DND-41 (cell line): ENCODE measurements around the gene PLCG1.

Source experiments
- ATAC-seq: fragments of 200-7000 bp; cut with Tn5 transposase; 3 replicates; pipeline ENCODE4 v1.9.1; 2021; ENCODE audit warnings: low read depth; ENCODE audit not compliant: insufficient read depth
- DNase-seq: peaks from one replicate; pipeline ENCODE4 v3.0.0-alpha.2; 2020
- H2AFZ ChIP-seq: 2 replicates; pipeline ENCODE4 v1.6.0; 2012; ENCODE audit warnings: low read depth, low read length
- H3K27ac ChIP-seq: 2 replicates; pipeline ENCODE4 v1.5.1; 2012; ENCODE audit warnings: low read length, inconsistent platforms
- H3K27me3 ChIP-seq: fragments of 200-600 bp; sonication (generic); 2 replicates; pipeline ENCODE4 v1.6.0; 2012; ENCODE audit warnings: low read length, mild to moderate bottlenecking, inconsistent platforms; ENCODE audit not compliant: insufficient read depth, poor library complexity
- H3K36me3 ChIP-seq: 2 replicates; pipeline ENCODE4 v1.5.1; 2012; ENCODE audit warnings: low read length, inconsistent platforms; ENCODE audit not compliant: insufficient read depth
- H3K4me1 ChIP-seq: 2 replicates; pipeline ENCODE4 v1.5.1; 2012; ENCODE audit warnings: mild to moderate bottlenecking, low read length; ENCODE audit not compliant: insufficient read depth
- H3K4me2 ChIP-seq: 2 replicates; pipeline ENCODE4 v1.6.0; 2012; ENCODE audit warnings: mild to moderate bottlenecking, moderate library complexity, low read length, inconsistent platforms; ENCODE audit not compliant: insufficient read depth
- H3K4me3 ChIP-seq, 2 experiments: fragments of 200-600 bp in 1 of 2; shearing (Covaris generic) in 1 of 2; 2 replicates each; pipeline ENCODE4 v1.5.1; 2012 to 2016; ENCODE audit warnings: inconsistent platforms in 2 of 2, low read length in 2 of 2, mild to moderate bottlenecking in 2 of 2, low read depth in 1 of 2, moderate library complexity in 1 of 2
- H3K79me2 ChIP-seq: 2 replicates; pipeline ENCODE4 v1.6.0; 2012; ENCODE audit warnings: low read length, inconsistent platforms; ENCODE audit not compliant: insufficient read depth
- H3K9ac ChIP-seq: 2 replicates; pipeline ENCODE4 v1.6.0; 2012; ENCODE audit warnings: low read depth, mild to moderate bottlenecking, inconsistent platforms, low read length, moderate library complexity
- H3K9me3 ChIP-seq: 2 replicates; pipeline ENCODE4 v1.5.1; 2012; ENCODE audit warnings: low read length, moderate library complexity, mild to moderate bottlenecking, inconsistent platforms; ENCODE audit not compliant: insufficient read depth, severe bottlenecking
- H4K20me1 ChIP-seq: 2 replicates; pipeline ENCODE4 v1.6.0; 2012; ENCODE audit warnings: low read length; ENCODE audit not compliant: insufficient read depth
- EZH2 ChIP-seq: IDR thresholded peaks from 3 replicates; pipeline ENCODE4 v1.6.1; 2012; ENCODE audit warnings: borderline replicate concordance, low read depth, mild to moderate bottlenecking, moderate library complexity, low read length, inconsistent platforms; ENCODE audit not compliant: severe bottlenecking
- TF ChIP-seq, protein P1 (sequence below): IDR thresholded peaks from 2 replicates; pipeline ENCODE4 v1.5.1; 2012; ENCODE audit warnings: borderline replicate concordance, low read length, moderate library complexity, mild to moderate bottlenecking; ENCODE audit not compliant: poor library complexity, severe bottlenecking; ENCODE audit errors: extremely low read depth

Gene PLCG1

DNA sequence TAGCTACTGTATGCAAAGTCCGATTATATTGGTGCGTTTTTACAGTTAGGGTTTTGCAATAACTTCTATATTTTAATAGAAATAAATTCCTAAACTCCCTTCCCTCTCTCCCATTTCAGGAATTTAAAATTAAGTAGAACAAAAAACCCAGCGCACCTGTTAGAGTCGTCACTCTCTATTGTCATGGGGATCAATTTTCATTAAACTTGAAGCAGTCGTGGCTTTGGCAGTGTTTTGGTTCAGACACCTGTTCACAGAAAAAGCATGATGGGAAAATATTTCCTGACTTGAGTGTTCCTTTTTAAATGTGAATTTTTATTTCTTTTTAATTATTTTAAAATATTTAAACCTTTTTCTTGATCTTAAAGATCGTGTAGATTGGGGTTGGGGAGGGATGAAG lies 13.7 kb upstream of the PLCG1 start:
- Histone ChIP-seq H4K20me1 (no peaks in the 10 kb centered on the region; the same call in 1 of the 2 replicates), H3K4me3 (no peak overlapping the region), H3K9ac (no peak overlapping the region), H3K4me1 (no peaks in the 10 kb centered on the region), H2AFZ (no peak overlapping the region), H3K4me2 (no peak overlapping the region), H3K9me3 (no peaks in the 10 kb centered on the region), H3K27ac (no peak overlapping the region), H3K27me3 (no peaks in the 10 kb centered on the region), H3K79me2 (no peaks in the 10 kb centered on the region), H3K36me3 (peaks cover 82% of the 10 kb centered on the region)
- TF ChIP-seq, protein P1, sequence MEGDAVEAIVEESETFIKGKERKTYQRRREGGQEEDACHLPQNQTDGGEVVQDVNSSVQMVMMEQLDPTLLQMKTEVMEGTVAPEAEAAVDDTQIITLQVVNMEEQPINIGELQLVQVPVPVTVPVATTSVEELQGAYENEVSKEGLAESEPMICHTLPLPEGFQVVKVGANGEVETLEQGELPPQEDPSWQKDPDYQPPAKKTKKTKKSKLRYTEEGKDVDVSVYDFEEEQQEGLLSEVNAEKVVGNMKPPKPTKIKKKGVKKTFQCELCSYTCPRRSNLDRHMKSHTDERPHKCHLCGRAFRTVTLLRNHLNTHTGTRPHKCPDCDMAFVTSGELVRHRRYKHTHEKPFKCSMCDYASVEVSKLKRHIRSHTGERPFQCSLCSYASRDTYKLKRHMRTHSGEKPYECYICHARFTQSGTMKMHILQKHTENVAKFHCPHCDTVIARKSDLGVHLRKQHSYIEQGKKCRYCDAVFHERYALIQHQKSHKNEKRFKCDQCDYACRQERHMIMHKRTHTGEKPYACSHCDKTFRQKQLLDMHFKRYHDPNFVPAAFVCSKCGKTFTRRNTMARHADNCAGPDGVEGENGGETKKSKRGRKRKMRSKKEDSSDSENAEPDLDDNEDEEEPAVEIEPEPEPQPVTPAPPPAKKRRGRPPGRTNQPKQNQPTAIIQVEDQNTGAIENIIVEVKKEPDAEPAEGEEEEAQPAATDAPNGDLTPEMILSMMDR, result no peak
- TF ChIP-seq EZH2, result no peak
- DNase-seq, result no peak
- ATAC-seq, result no peak

DNA sequence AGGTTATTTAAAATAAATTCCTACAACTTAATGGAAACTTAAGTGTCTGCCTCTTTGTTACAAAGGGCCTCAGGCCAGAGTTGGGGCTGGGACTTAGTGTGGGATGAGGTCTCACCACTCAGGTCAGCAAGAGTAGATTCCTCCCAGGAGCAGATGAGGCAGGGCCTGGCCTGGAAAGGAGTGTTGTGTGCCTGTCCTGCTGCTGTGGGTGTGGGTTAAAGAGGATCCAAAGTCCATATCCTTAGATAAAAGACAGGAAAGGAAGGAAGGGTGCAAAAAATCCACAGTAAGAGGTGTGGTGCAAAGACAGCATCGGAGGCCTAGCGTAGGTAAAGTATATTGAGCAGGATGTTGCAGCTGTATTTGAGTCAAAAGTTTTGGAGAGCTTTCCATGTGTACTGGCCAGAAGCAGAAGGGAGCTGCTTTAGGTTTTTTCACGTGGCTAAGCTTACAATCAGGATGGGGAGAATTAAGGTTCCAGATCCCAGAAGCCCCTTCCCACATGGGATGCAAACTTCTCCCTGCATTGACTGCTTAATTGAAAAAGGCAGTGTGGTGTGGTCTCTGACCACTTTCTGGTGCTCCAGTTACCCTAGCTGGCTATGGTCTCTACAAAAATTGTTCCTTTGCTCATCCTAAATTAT lies 12.8 kb upstream of the PLCG1 start:
- H3K36me3 ChIP-seq, result peaks cover 72% of the 10 kb centered on the region
- no peak overlapping the region for H3K9ac ChIP-seq
- H2AFZ ChIP-seq, result no peak overlapping the region
- H3K4me1 ChIP-seq, result no peaks in the 10 kb centered on the region
- no peaks in the 10 kb centered on the region for H3K27me3 ChIP-seq
- no peak for ATAC-seq
- H3K27ac ChIP-seq, result no peak overlapping the region
- no peak overlapping the region for H3K4me3 ChIP-seq
- no peaks in the 10 kb centered on the region for H3K9me3 ChIP-seq
- DNase-seq, result no peak
- no peak for TF ChIP-seq EZH2
- TF ChIP-seq, protein P1, result no peak
- H3K79me2 ChIP-seq, result no peaks in the 10 kb centered on the region
- no peak overlapping the region for H3K4me2 ChIP-seq
- H4K20me1 ChIP-seq, result no peaks in the 10 kb centered on the region; the same call in 1 of the 2 replicates

DNA sequence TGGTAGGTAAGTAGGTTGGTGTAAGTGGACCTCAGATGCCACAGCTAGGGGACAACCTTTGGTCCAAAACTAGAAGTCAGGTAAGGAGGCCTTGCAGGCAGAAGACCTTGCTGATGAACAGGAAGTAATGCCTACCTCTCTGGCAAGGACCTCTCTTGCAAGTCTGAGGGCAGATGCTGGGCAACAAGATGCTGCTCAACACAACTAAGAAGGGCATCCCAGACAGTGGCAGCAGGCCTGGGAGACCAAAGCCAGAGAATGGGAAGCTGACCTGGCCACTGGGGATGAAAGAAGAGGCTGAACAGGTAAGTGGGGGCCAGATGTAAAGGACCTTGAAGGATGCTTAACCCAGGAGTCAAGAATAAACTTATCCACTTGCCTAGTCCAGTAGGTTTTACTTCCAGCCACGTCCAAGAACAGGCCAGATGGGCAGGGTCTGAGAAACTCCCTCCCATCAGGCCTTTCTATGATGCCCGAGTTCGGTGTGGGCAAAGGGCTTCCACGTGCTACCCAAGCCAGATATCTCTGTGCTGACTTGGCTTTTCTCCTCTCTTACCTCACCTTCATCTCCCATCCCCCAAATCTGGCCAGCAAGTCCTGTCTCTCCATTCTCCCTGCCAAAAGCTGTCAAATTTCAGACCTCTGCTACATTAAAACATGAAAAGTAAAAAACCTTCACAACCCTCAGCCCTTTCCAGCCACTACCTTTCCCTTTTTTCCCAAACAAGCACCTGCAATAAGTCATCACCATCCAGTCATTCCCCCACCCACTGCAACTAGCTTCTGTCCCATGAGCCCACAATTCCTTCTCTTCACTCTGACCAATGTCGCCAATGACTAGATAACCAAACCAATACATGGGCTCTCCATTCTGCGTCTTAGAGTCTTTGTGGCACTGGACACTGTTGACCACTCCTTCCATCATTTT lies 11.5 kb upstream of the PLCG1 start:
- no peak for TF ChIP-seq EZH2
- TF ChIP-seq, protein P1, result no peak
- Histone ChIP-seq H3K4me2 (no peak overlapping the region), H3K4me1 (no peaks in the 10 kb centered on the region), H3K4me3 (no peak overlapping the region), H4K20me1 (no peaks in the 10 kb centered on the region; the same call in 1 of the 2 replicates), H3K79me2 (no peaks in the 10 kb centered on the region), H3K9me3 (no peaks in the 10 kb centered on the region), H3K27ac (no peak overlapping the region), H3K27me3 (no peaks in the 10 kb centered on the region), H2AFZ (no peak overlapping the region), H3K9ac (no peak overlapping the region), H3K36me3 (peaks cover 61% of the 10 kb centered on the region)
- ATAC-seq (peak; percentile 21; the same call in 2 of the 3 replicates), DNase-seq (no peak)
